Measurements from ENCODE around the gene IL10RA. TPM values are rescaled to one million over a fixed set of nuclear protein-coding genes. Genes with fewer than 3 reads are reported as not detected.

Gene IL10RA
- total RNA-seq, 1 experiment from 2014 or later = 1.7 TPM

DNA sequence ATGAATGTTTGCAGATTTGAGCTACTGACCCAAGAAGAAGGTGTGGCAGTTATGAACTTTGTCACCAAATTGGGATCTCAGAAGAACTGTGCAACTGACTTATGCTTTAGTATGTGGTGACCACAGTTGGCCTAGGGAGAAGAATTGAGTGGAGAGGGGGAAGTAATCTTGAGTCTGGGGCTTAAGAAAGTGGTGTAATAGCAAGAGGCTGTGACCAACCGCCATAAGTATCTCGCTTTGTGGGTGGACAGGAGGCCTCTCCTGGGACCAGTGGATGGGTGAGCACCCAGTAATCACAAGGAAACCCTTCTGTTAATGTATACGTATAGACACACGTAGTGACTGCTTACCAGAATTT, 12.7 kb upstream of the IL10RA start:
- ChIA-PET POLR2A (no interaction called here), CTCF (no interaction called here), RAD21 (ENCODE audit: low non-redundant PET in 1 of 2, low total read pairs in 2 of 2, uncharacterized antibody in 2 of 2, unreplicated experiment in 2 of 2) (no interaction called here)
- no peaks in the 10 kb centered on the region for H3K79me2 ChIP-seq (ENCODE audit: insufficient read depth, low read length)
- ATAC-seq (no peak), DNase-seq (ENCODE audit: low read depth, low spot score) (no peak)
- H3K27ac ChIP-seq (ENCODE audit: low read depth, low read length) = no peak overlapping the region
- H3K9ac ChIP-seq (ENCODE audit: low read length) = no peak overlapping the region
- no peak overlapping the region for H2AFZ ChIP-seq (ENCODE audit: low read depth, low read length, poor library complexity, severe bottlenecking)
- intact Hi-C loops (cut with micrococcal nuclease) = no loop called here
- no peaks in the 10 kb centered on the region for H4K20me1 ChIP-seq (ENCODE audit: insufficient read depth)
- H3K4me3 ChIP-seq (replicated peaks in 1 of 2; ENCODE audit: low read depth in 1 of 2, low read length in 2 of 2) = no peak overlapping the region
- H3K9me2 ChIP-seq (ENCODE audit: insufficient read depth) = no peaks in the 10 kb centered on the region
- H3K4me2 ChIP-seq (ENCODE audit: low read length) = no peak overlapping the region
- no TSS peak for BruUV-seq (replicated peaks)
- no peak for TF ChIP-seq POLR2AphosphoS5 (IDR thresholded peaks at IDR 0.05; ENCODE audit: low read depth, low read length)
- TF ChIP-seq EZH2phosphoT487 (IDR thresholded peaks at IDR 0.05; ENCODE audit: borderline replicate concordance) = no peak
- TF ChIP-seq JUND (IDR thresholded peaks at IDR 0.05) = no peak
- no peak for TF ChIP-seq TCF7L2 (IDR thresholded peaks at IDR 0.05; ENCODE audit: borderline replicate concordance, extremely low read depth, insufficient read depth, insufficient read length)
- TF ChIP-seq, protein P1, sequence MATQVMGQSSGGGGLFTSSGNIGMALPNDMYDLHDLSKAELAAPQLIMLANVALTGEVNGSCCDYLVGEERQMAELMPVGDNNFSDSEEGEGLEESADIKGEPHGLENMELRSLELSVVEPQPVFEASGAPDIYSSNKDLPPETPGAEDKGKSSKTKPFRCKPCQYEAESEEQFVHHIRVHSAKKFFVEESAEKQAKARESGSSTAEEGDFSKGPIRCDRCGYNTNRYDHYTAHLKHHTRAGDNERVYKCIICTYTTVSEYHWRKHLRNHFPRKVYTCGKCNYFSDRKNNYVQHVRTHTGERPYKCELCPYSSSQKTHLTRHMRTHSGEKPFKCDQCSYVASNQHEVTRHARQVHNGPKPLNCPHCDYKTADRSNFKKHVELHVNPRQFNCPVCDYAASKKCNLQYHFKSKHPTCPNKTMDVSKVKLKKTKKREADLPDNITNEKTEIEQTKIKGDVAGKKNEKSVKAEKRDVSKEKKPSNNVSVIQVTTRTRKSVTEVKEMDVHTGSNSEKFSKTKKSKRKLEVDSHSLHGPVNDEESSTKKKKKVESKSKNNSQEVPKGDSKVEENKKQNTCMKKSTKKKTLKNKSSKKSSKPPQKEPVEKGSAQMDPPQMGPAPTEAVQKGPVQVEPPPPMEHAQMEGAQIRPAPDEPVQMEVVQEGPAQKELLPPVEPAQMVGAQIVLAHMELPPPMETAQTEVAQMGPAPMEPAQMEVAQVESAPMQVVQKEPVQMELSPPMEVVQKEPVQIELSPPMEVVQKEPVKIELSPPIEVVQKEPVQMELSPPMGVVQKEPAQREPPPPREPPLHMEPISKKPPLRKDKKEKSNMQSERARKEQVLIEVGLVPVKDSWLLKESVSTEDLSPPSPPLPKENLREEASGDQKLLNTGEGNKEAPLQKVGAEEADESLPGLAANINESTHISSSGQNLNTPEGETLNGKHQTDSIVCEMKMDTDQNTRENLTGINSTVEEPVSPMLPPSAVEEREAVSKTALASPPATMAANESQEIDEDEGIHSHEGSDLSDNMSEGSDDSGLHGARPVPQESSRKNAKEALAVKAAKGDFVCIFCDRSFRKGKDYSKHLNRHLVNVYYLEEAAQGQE (IDR thresholded peaks at IDR 0.05; ENCODE audit: low read depth) = no peak
- TF ChIP-seq, protein P2, sequence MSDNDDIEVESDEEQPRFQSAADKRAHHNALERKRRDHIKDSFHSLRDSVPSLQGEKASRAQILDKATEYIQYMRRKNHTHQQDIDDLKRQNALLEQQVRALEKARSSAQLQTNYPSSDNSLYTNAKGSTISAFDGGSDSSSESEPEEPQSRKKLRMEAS (IDR thresholded peaks at IDR 0.05) = no peak
- TF ChIP-seq ZFX (IDR thresholded peaks at IDR 0.05) = no peak
- TF ChIP-seq, protein P3, sequence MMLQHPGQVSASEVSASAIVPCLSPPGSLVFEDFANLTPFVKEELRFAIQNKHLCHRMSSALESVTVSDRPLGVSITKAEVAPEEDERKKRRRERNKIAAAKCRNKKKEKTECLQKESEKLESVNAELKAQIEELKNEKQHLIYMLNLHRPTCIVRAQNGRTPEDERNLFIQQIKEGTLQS (IDR thresholded peaks at IDR 0.05) = no peak
- TF ChIP-seq, protein P4, sequence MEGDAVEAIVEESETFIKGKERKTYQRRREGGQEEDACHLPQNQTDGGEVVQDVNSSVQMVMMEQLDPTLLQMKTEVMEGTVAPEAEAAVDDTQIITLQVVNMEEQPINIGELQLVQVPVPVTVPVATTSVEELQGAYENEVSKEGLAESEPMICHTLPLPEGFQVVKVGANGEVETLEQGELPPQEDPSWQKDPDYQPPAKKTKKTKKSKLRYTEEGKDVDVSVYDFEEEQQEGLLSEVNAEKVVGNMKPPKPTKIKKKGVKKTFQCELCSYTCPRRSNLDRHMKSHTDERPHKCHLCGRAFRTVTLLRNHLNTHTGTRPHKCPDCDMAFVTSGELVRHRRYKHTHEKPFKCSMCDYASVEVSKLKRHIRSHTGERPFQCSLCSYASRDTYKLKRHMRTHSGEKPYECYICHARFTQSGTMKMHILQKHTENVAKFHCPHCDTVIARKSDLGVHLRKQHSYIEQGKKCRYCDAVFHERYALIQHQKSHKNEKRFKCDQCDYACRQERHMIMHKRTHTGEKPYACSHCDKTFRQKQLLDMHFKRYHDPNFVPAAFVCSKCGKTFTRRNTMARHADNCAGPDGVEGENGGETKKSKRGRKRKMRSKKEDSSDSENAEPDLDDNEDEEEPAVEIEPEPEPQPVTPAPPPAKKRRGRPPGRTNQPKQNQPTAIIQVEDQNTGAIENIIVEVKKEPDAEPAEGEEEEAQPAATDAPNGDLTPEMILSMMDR (IDR thresholded peaks at IDR 0.05 in 2 of 3, conservative IDR thresholded peaks at IDR 0.05 in 1 of 3; ENCODE audit: borderline replicate concordance in 1 of 3, insufficient read depth in 1 of 3, low read depth in 2 of 3, low read length in 2 of 3) = no peak
- no peak for TF ChIP-seq CEBPB (IDR thresholded peaks at IDR 0.05; ENCODE audit: low read depth)
- TF ChIP-seq FOSL1 (IDR thresholded peaks at IDR 0.05; ENCODE audit: low read depth) = no peak
- TF ChIP-seq ZNF274 (IDR thresholded peaks at IDR 0.05; ENCODE audit: low read depth, low read length) = no peak
- TF ChIP-seq, protein P5, sequence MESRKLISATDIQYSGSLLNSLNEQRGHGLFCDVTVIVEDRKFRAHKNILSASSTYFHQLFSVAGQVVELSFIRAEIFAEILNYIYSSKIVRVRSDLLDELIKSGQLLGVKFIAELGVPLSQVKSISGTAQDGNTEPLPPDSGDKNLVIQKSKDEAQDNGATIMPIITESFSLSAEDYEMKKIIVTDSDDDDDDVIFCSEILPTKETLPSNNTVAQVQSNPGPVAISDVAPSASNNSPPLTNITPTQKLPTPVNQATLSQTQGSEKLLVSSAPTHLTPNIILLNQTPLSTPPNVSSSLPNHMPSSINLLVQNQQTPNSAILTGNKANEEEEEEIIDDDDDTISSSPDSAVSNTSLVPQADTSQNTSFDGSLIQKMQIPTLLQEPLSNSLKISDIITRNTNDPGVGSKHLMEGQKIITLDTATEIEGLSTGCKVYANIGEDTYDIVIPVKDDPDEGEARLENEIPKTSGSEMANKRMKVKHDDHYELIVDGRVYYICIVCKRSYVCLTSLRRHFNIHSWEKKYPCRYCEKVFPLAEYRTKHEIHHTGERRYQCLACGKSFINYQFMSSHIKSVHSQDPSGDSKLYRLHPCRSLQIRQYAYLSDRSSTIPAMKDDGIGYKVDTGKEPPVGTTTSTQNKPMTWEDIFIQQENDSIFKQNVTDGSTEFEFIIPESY (IDR thresholded peaks at IDR 0.05; ENCODE audit: extremely low read depth, insufficient replicate concordance, low read length) = no peak
- no peak for TF ChIP-seq CBX3 (IDR thresholded peaks at IDR 0.05; ENCODE audit: low read depth)
- TF ChIP-seq YY1 (IDR thresholded peaks at IDR 0.05; ENCODE audit: extremely low read depth, insufficient replicate concordance, low read depth, low read length) = no peak
- no peak for TF ChIP-seq EZH2 (IDR thresholded peaks at IDR 0.05)
- H3K36me3 ChIP-seq (ENCODE audit: control insufficient read depth in 1 of 2, insufficient read depth in 2 of 2, low read length in 2 of 2) = no peaks in the 10 kb centered on the region
- peaks cover 0 to 5% of the 10 kb centered on the region in 2 experiments; a peak in 1 of 4 replicates for H3K4me1 ChIP-seq (ENCODE audit: control insufficient read depth in 1 of 2, insufficient read depth in 2 of 2, low read length in 2 of 2)
- H3K27me3 ChIP-seq (ENCODE audit: insufficient read depth, low read length) = no peaks in the 10 kb centered on the region
- H3K9me3 ChIP-seq (ENCODE audit: control insufficient read depth in 1 of 2, insufficient read depth in 1 of 2, low read depth in 1 of 2, low read length in 2 of 2) = no peaks in the 10 kb centered on the region

All from HCT116 (cell line).